ENCODE data around the gene PLAC1.

Gene PLAC1

GRCh38 chrX:134670134-134670924 lies 12.1 kb upstream of the PLAC1 start:
- no peak for DNase-seq (ENCODE audit: low read depth)

- no peak for DNase-seq (ENCODE audit: low read depth)
Observed at GRCh38 chrX:134669378-134670098, 11.3 kb upstream of the PLAC1 start.

- no peak for DNase-seq (ENCODE audit: low read depth)
Observed at GRCh38 chrX:134664202-134664601, 5.9 kb upstream of the PLAC1 start.

- no peak for DNase-seq (ENCODE audit: low read depth)
Observed at GRCh38 chrX:134661295-134661694, 3.0 kb upstream of the PLAC1 start.

GRCh38 chrX:134660627-134661026 lies 2.4 kb upstream of the PLAC1 start:
- no peak for DNase-seq (ENCODE audit: low read depth)

- no peak for DNase-seq (ENCODE audit: low read depth)
Observed at GRCh38 chrX:134659761-134660160, 1.5 kb upstream of the PLAC1 start.

- no peak for DNase-seq (ENCODE audit: low read depth)
Observed at GRCh38 chrX:134658760-134659023, 421 bp upstream of the PLAC1 start.

- no peak for DNase-seq (ENCODE audit: low read depth)
Observed at GRCh38 chrX:134654398-134655012, 3.8 kb downstream of the PLAC1 start.

GRCh38 chrX:134653835-134654234 lies 4.4 kb downstream of the PLAC1 start:
- DNase-seq (ENCODE audit: low read depth): no peak

GRCh38 chrX:134650701-134651100 lies 7.6 kb downstream of the PLAC1 start:
- no peak for DNase-seq (ENCODE audit: low read depth)

- no peak for DNase-seq (ENCODE audit: low read depth)
Observed at GRCh38 chrX:134649770-134650169, 8.5 kb downstream of the PLAC1 start.

GRCh38 chrX:134647477-134647877 lies 10.8 kb downstream of the PLAC1 start:
- no peak for DNase-seq (ENCODE audit: low read depth)

- DNase-seq (ENCODE audit: low read depth): no peak
Observed at GRCh38 chrX:134646691-134647090, 11.6 kb downstream of the PLAC1 start.

- DNase-seq (ENCODE audit: low read depth): no peak
Observed at GRCh38 chrX:134645936-134646543, 12.2 kb downstream of the PLAC1 start.

- DNase-seq (ENCODE audit: low read depth): no peak
Observed at GRCh38 chrX:134642386-134642785, 15.9 kb downstream of the PLAC1 start.

GRCh38 chrX:134641346-134641745 lies 16.9 kb downstream of the PLAC1 start:
- DNase-seq (ENCODE audit: low read depth): no peak

- DNase-seq (ENCODE audit: low read depth): no peak
Observed at GRCh38 chrX:134640914-134641313, 17.4 kb downstream of the PLAC1 start.

GRCh38 chrX:134636851-134637250 lies 21.4 kb downstream of the PLAC1 start:
- DNase-seq (ENCODE audit: low read depth): no peak

GRCh38 chrX:134634691-134635090 lies 23.6 kb downstream of the PLAC1 start:
- no peak for DNase-seq (ENCODE audit: low read depth)

GRCh38 chrX:134633832-134634231 lies 24.4 kb downstream of the PLAC1 start:
- DNase-seq (ENCODE audit: low read depth): no peak

- no peak for DNase-seq (ENCODE audit: low read depth)
Observed at GRCh38 chrX:134633394-134633793, 24.9 kb downstream of the PLAC1 start.

- DNase-seq (ENCODE audit: low read depth): no peak
Observed at GRCh38 chrX:134632355-134632754, 25.9 kb downstream of the PLAC1 start.
